Trophoblast cell (in vitro differentiated cells and primary cell): ENCODE measurements around the gene HDGFL3.

ENCODE experiments used
- DNase-seq, 2 donors: peaks; one replicate each; pipeline ENCODE4 v3.0.0-alpha.2; 2016
- H2AFZ ChIP-seq: 2 replicates; pipeline ENCODE4 v1.6.1; 2013; ENCODE audit warnings: low read length, moderate library complexity, mild to moderate bottlenecking; ENCODE audit not compliant: insufficient read depth, poor library complexity
- H2AK5ac ChIP-seq: 2 replicates; pipeline ENCODE4 v1.6.1; 2013; ENCODE audit warnings: mild to moderate bottlenecking, low read length
- H2BK120ac ChIP-seq: 2 replicates; pipeline ENCODE4 v1.6.1; 2013; ENCODE audit warnings: low read length, mild to moderate bottlenecking, moderate library complexity; ENCODE audit not compliant: insufficient read depth, poor library complexity
- H2BK12ac ChIP-seq: 2 replicates; pipeline ENCODE4 v1.6.1; 2013; ENCODE audit warnings: mild to moderate bottlenecking, low read length, moderate library complexity
- H2BK5ac ChIP-seq: 2 replicates; pipeline ENCODE4 v1.6.1; 2013; ENCODE audit warnings: low read length, low read depth, moderate library complexity, mild to moderate bottlenecking; ENCODE audit not compliant: poor library complexity
- H3K14ac ChIP-seq: 2 replicates; pipeline ENCODE4 v1.6.1; 2013; ENCODE audit warnings: mild to moderate bottlenecking, low read length
- H3K18ac ChIP-seq: 2 replicates; pipeline ENCODE4 v1.6.1; 2013; ENCODE audit warnings: mild to moderate bottlenecking, low read length
- H3K23ac ChIP-seq: 2 replicates; pipeline ENCODE4 v1.6.1; 2013; ENCODE audit warnings: low read length
- H3K27ac ChIP-seq: 2 replicates; pipeline ENCODE4 v1.5.1; 2013; ENCODE audit warnings: low read depth, mild to moderate bottlenecking, inconsistent platforms, low read length, moderate library complexity
- H3K27me3 ChIP-seq: 2 replicates; pipeline ENCODE4 v1.6.1; 2013; ENCODE audit warnings: inconsistent platforms, mild to moderate bottlenecking, low read length, moderate library complexity; ENCODE audit not compliant: insufficient read depth
- H3K36me3 ChIP-seq, 2 experiments: 1 replicate in 1 of 2; 2 replicates in 1 of 2; pipeline ENCODE4 v1.6.1; 2013; ENCODE audit warnings: low read length in 2 of 2, mild to moderate bottlenecking in 2 of 2, moderate library complexity in 1 of 2; ENCODE audit not compliant: insufficient read depth in 2 of 2, control insufficient read depth in 1 of 2
- H3K4ac ChIP-seq: 2 replicates; pipeline ENCODE4 v1.6.1; 2013; ENCODE audit warnings: low read depth, mild to moderate bottlenecking, low read length, moderate library complexity
- H3K4me1 ChIP-seq, 2 experiments: 1 replicate in 1 of 2; 2 replicates in 1 of 2; pipeline ENCODE4 v1.6.1; 2013; ENCODE audit warnings: low read length in 2 of 2, mild to moderate bottlenecking in 2 of 2, moderate library complexity in 1 of 2; ENCODE audit not compliant: insufficient read depth in 2 of 2, control insufficient read depth in 1 of 2
- H3K4me2 ChIP-seq: 2 replicates; pipeline ENCODE4 v1.6.1; 2013; ENCODE audit warnings: inconsistent platforms, mild to moderate bottlenecking, low read length, moderate library complexity
- H3K4me3 ChIP-seq: 2 replicates; pipeline ENCODE4 v1.5.1; 2013; ENCODE audit warnings: mild to moderate bottlenecking, low read depth, low read length, inconsistent platforms
- H3K79me1 ChIP-seq: one replicate; pipeline ENCODE4 v1.6.1; 2013; ENCODE audit warnings: low read length
- H3K79me2 ChIP-seq: 2 replicates; pipeline ENCODE4 v1.6.1; 2013; ENCODE audit warnings: low read length, mild to moderate bottlenecking; ENCODE audit not compliant: control insufficient read depth, insufficient read depth, poor library complexity
- H3K9ac ChIP-seq: 2 replicates; pipeline ENCODE4 v1.6.1; 2013; ENCODE audit warnings: mild to moderate bottlenecking, low read length
- H3K9me3 ChIP-seq: 2 replicates; pipeline ENCODE4 v1.6.1; 2013; ENCODE audit warnings: low read depth, mild to moderate bottlenecking, control low read depth, inconsistent platforms, low read length; ENCODE audit not compliant: insufficient read depth
- H4K12ac ChIP-seq: 2 replicates; pipeline ENCODE4 v1.6.1; 2013; ENCODE audit warnings: low read depth, mild to moderate bottlenecking, low read length, moderate library complexity
- H4K8ac ChIP-seq: 2 replicates; pipeline ENCODE4 v1.6.1; 2013; ENCODE audit warnings: low read depth, mild to moderate bottlenecking, low read length, moderate library complexity
- H4K91ac ChIP-seq: one replicate; pipeline ENCODE4 v1.6.1; 2013; ENCODE audit warnings: low read depth, mild to moderate bottlenecking, low read length, moderate library complexity
- WGBS: extraction: QIAGEN DNeasy Blood & Tissue Kit; methylation state at CpG from one replicate; pipeline ENCODE4 v1.1.7; 2013; ENCODE audit warnings: missing lambda C conversion rate; ENCODE audit not compliant: insufficient read length, insufficient coverage; ENCODE audit errors: extremely low coverage; 5-methylcytosine and 5-hydroxymethylcytosine counted together

HDGFL3 gene

GRCh38 chr15:83118291-83118827 lies 89.3 kb downstream of the HDGFL3 start:
- H3K79me2 ChIP-seq = no peaks in the 10 kb centered on the region
- no peak overlapping the region for H2BK12ac ChIP-seq
- H2BK5ac ChIP-seq = no peak overlapping the region
- no peak overlapping the region for H4K91ac ChIP-seq
- H3K36me3 ChIP-seq = no peaks in the 10 kb centered on the region
- H3K4ac ChIP-seq = no peak overlapping the region
- H3K4me3 ChIP-seq = no peak overlapping the region
- no peaks in the 10 kb centered on the region for H3K4me1 ChIP-seq
- no peak overlapping the region for H3K14ac ChIP-seq
- no peaks in the 10 kb centered on the region for H3K9me3 ChIP-seq
- H3K9ac ChIP-seq = no peak overlapping the region
- H2BK120ac ChIP-seq = no peak overlapping the region
- H3K27ac ChIP-seq = no peak overlapping the region
- H4K12ac ChIP-seq = no peak overlapping the region
- H2AK5ac ChIP-seq = no peak overlapping the region
- no peaks in the 10 kb centered on the region for H3K27me3 ChIP-seq
- H3K23ac ChIP-seq = no peak overlapping the region
- H3K79me1 ChIP-seq = no peaks in the 10 kb centered on the region
- no peak overlapping the region for H3K4me2 ChIP-seq
- no peak overlapping the region for H2AFZ ChIP-seq
- no peak overlapping the region for H3K18ac ChIP-seq
- WGBS = no CpG with 5 or more reads among the region's 6 CpGs
- no peak for DNase-seq
- H4K8ac ChIP-seq = no peak overlapping the region

- H4K8ac ChIP-seq = no peak overlapping the region
- no peak overlapping the region for H3K14ac ChIP-seq
- no peaks in the 10 kb centered on the region for H3K9me3 ChIP-seq
- no peak overlapping the region for H4K12ac ChIP-seq
- no peak overlapping the region for H2BK5ac ChIP-seq
- no peaks in the 10 kb centered on the region for H3K27me3 ChIP-seq
- no peak overlapping the region for H3K4ac ChIP-seq
- H4K91ac ChIP-seq = no peak overlapping the region
- no peak overlapping the region for H2BK120ac ChIP-seq
- H3K36me3 ChIP-seq = no peaks in the 10 kb centered on the region
- no peak overlapping the region for H2AFZ ChIP-seq
- H3K4me1 ChIP-seq = no peaks in the 10 kb centered on the region
- H3K27ac ChIP-seq = no peak overlapping the region
- H3K4me2 ChIP-seq = no peak overlapping the region
- no peak for DNase-seq
- H2AK5ac ChIP-seq = no peak overlapping the region
- H3K4me3 ChIP-seq = no peak overlapping the region
- WGBS = no CpG with 5 or more reads among the region's 11 CpGs
- no peak overlapping the region for H2BK12ac ChIP-seq
- H3K18ac ChIP-seq = no peak overlapping the region
- no peak overlapping the region for H3K23ac ChIP-seq
- H3K9ac ChIP-seq = no peak overlapping the region
- no peaks in the 10 kb centered on the region for H3K79me1 ChIP-seq
- H3K79me2 ChIP-seq = no peaks in the 10 kb centered on the region
Observed at GRCh38 chr15:83115831-83116565, 91.6 kb downstream of the HDGFL3 start.

GRCh38 chr15:83115410-83115809 lies 92.2 kb downstream of the HDGFL3 start:
- no peak overlapping the region for H4K8ac ChIP-seq
- no peak overlapping the region for H2BK120ac ChIP-seq
- no peak overlapping the region for H2BK12ac ChIP-seq
- H4K12ac ChIP-seq = no peak overlapping the region
- H3K9ac ChIP-seq = no peak overlapping the region
- no peak overlapping the region for H3K4ac ChIP-seq
- no peaks in the 10 kb centered on the region for H3K9me3 ChIP-seq
- no peak for DNase-seq
- H3K27me3 ChIP-seq = no peaks in the 10 kb centered on the region
- no peak overlapping the region for H3K4me3 ChIP-seq
- no peak overlapping the region for H2BK5ac ChIP-seq
- no peak overlapping the region for H3K4me2 ChIP-seq
- H3K79me1 ChIP-seq = no peaks in the 10 kb centered on the region
- H4K91ac ChIP-seq = no peak overlapping the region
- H3K23ac ChIP-seq = no peak overlapping the region
- no peak overlapping the region for H3K14ac ChIP-seq
- H3K18ac ChIP-seq = no peak overlapping the region
- no peaks in the 10 kb centered on the region for H3K4me1 ChIP-seq
- H3K27ac ChIP-seq = no peak overlapping the region
- no peak overlapping the region for H2AK5ac ChIP-seq
- WGBS = no CpG with 5 or more reads among the region's 3 CpGs
- H3K36me3 ChIP-seq = no peaks in the 10 kb centered on the region
- no peak overlapping the region for H2AFZ ChIP-seq
- H3K79me2 ChIP-seq = no peaks in the 10 kb centered on the region

GRCh38 chr15:83114856-83115255 lies 92.8 kb downstream of the HDGFL3 start:
- H4K8ac ChIP-seq = no peak overlapping the region
- no peak overlapping the region for H2AFZ ChIP-seq
- WGBS = no CpG with 5 or more reads among the region's 6 CpGs

More at GRCh38 chr15:83114856-83115255, 92.8 kb downstream of the HDGFL3 start:
- Histone ChIP-seq H3K79me1 (no peaks in the 10 kb centered on the region), H3K79me2 (no peaks in the 10 kb centered on the region), H3K14ac (no peak overlapping the region), H3K4me2 (no peak overlapping the region), H4K91ac (no peak overlapping the region), H2AK5ac (no peak overlapping the region), H2BK120ac (no peak overlapping the region), H3K4ac (no peak overlapping the region), H2BK5ac (no peak overlapping the region), H3K23ac (no peak overlapping the region), H3K18ac (no peak overlapping the region), H3K4me3 (no peak overlapping the region), H3K4me1 (no peaks in the 10 kb centered on the region), H3K9me3 (no peaks in the 10 kb centered on the region), H3K9ac (no peak overlapping the region), H3K27ac (no peak overlapping the region), H3K36me3 (no peaks in the 10 kb centered on the region), H4K12ac (no peak overlapping the region), H2BK12ac (no peak overlapping the region), H3K27me3 (no peaks in the 10 kb centered on the region)
- DNase-seq = no peak
